SK-N-SH (cell line): Measurements from ENCODE around the gene PCSK5.

Source experiments
- EP300 ChIP-seq, 2 experiments: IDR thresholded peaks; 2 replicates each; pipeline versions ENCODE4 v1.4.0 to v1.6.1; 2012; ENCODE audit warnings: borderline replicate concordance in 1 of 2, low read depth in 1 of 2, low read length in 1 of 2
- EZH2phosphoT487 ChIP-seq: fragments of 200-600 bp; sonication (generic); IDR thresholded peaks from 2 replicates; pipeline ENCODE4 v1.6.1; 2017; ENCODE audit warnings: low read depth, mixed run types, mild to moderate bottlenecking, antibody characterized with exemption, moderate library complexity, borderline replicate concordance
- MXI1 ChIP-seq: IDR thresholded peaks from 2 replicates; pipeline ENCODE4 v1.6.1; 2012; ENCODE audit warnings: mild to moderate bottlenecking, low read depth, low read length, improper control_type of control experiment
- POLR2AphosphoS5 ChIP-seq: IDR thresholded peaks from 2 replicates; pipeline ENCODE4 v1.6.1; 2012; ENCODE audit warnings: low read depth, low read length
- RFX5 ChIP-seq: IDR thresholded peaks from 2 replicates; pipeline ENCODE4 v1.6.1; 2012; ENCODE audit warnings: mild to moderate bottlenecking, improper control_type of control experiment, low read length
- RXRA ChIP-seq: IDR thresholded peaks from 2 replicates; pipeline ENCODE4 v1.4.0; 2012; ENCODE audit warnings: low read depth, mild to moderate bottlenecking, borderline replicate concordance
- TAF1 ChIP-seq: IDR thresholded peaks from 2 replicates; pipeline ENCODE4 v1.6.1; 2012; ENCODE audit warnings: low read depth, mild to moderate bottlenecking, low read length, moderate library complexity, borderline replicate concordance
- YY1 ChIP-seq: IDR thresholded peaks from 2 replicates; pipeline ENCODE4 v1.4.0; 2012; ENCODE audit warnings: low read depth, mild to moderate bottlenecking
- TF ChIP-seq, protein P1 (sequence below): fragments of 200-600 bp; sonication (generic); IDR thresholded peaks from 2 replicates; pipeline ENCODE4 v1.6.1; 2017; ENCODE audit warnings: antibody characterized with exemption, mild to moderate bottlenecking, moderate library complexity
- TF ChIP-seq, protein P2 (sequence below): IDR thresholded peaks from 2 replicates; pipeline ENCODE4 v1.4.0; 2012; ENCODE audit warnings: low read depth, borderline replicate concordance

DNA sequence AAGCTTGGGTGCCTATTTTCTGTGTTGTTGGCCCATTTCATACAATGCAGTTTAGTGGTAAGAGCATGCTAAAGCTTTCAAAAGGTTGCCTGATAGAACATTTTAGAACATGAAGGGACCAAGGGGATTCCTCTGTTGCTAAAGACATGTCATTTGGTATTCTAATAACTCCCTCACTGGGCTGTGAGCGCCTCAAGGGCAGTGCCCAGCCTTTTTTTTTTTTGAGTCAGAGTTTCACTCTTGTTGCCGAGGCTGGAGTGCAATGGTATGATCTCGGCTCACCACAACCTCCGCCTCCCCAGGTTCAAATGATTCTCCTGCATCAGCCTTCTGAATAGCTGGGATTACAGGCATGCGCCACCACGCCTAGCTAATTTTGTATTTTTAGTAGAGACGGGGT lies 77.1 kb downstream of the PCSK5 start:
- TF ChIP-seq, protein P1, sequence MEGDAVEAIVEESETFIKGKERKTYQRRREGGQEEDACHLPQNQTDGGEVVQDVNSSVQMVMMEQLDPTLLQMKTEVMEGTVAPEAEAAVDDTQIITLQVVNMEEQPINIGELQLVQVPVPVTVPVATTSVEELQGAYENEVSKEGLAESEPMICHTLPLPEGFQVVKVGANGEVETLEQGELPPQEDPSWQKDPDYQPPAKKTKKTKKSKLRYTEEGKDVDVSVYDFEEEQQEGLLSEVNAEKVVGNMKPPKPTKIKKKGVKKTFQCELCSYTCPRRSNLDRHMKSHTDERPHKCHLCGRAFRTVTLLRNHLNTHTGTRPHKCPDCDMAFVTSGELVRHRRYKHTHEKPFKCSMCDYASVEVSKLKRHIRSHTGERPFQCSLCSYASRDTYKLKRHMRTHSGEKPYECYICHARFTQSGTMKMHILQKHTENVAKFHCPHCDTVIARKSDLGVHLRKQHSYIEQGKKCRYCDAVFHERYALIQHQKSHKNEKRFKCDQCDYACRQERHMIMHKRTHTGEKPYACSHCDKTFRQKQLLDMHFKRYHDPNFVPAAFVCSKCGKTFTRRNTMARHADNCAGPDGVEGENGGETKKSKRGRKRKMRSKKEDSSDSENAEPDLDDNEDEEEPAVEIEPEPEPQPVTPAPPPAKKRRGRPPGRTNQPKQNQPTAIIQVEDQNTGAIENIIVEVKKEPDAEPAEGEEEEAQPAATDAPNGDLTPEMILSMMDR, result no peak
- TF ChIP-seq RFX5 (no peak), POLR2AphosphoS5 (no peak), EP300 (IDR thresholded peaks at IDR 0.05; ENCODE audit: borderline replicate concordance in 1 of 2, low read depth in 1 of 2, low read length in 1 of 2) (no peak), TAF1 (no peak), MXI1 (no peak), EZH2phosphoT487 (no peak), YY1 (no peak), RXRA (no peak)
- TF ChIP-seq, protein P2, sequence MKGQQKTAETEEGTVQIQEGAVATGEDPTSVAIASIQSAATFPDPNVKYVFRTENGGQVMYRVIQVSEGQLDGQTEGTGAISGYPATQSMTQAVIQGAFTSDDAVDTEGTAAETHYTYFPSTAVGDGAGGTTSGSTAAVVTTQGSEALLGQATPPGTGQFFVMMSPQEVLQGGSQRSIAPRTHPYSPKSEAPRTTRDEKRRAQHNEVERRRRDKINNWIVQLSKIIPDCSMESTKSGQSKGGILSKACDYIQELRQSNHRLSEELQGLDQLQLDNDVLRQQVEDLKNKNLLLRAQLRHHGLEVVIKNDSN, result no peak
